Activated CD8-positive, alpha-beta T cell treated with anti-CD3 and anti-CD28 coated beads, Interleukin-2, amount 10 ng/mL, durations not matched to agents 7 days and 5 days (primary cell): ENCODE results near the gene RBM46. TPM values are rescaled to one million over a fixed set of nuclear protein-coding genes. Genes with fewer than 3 reads are reported as not detected.

Source experiments
- ATAC-seq: fragments of 150-1000 bp; cut with Tn5 transposase; one replicate; pipeline ENCODE4 v1.10.0; 2021; ENCODE audit warnings: moderate library complexity
- CTCF ChIA-PET: fragments of 350-600 bp; sonication (Branson Sonifier 250); formaldehyde crosslinking; loops from one replicate; lab custom pipeline; 2021; ENCODE audit warnings: antibody characterized with exemption; lab: Charles Lee
- POLR2A ChIA-PET: fragments of 350-600 bp; sonication (Branson Sonifier 250); formaldehyde crosslinking; loops from one replicate; lab custom pipeline; 2021; ENCODE audit warnings: antibody characterized with exemption; lab: Charles Lee
- DNase-seq: peaks from one replicate; pipeline ENCODE4 v3.0.0-alpha.2; 2020
- H3K27ac Mint-ChIP-seq: one replicate; pipeline ENCODE4 v1.8.0; 2021; ENCODE audit warnings: mild to moderate bottlenecking, mixed read lengths
- H3K27me3 Mint-ChIP-seq: one replicate; pipeline ENCODE4 v1.8.0; 2021; ENCODE audit warnings: low read depth, mixed read lengths
- H3K36me3 Mint-ChIP-seq: one replicate; pipeline ENCODE4 v1.8.0; 2021; ENCODE audit warnings: low read depth, mixed read lengths
- H3K4me1 Mint-ChIP-seq: one replicate; pipeline ENCODE4 v1.8.0; 2021; ENCODE audit warnings: low read depth, mixed read lengths
- H3K4me3 Mint-ChIP-seq: one replicate; pipeline ENCODE4 v1.8.0; 2021; ENCODE audit warnings: mild to moderate bottlenecking, mixed read lengths
- H3K9me3 Mint-ChIP-seq: one replicate; pipeline ENCODE4 v1.8.0; 2022; ENCODE audit warnings: mixed read lengths; ENCODE audit not compliant: insufficient read depth
- total RNA-seq, 2 experiments: library from RNA; stranded (reverse); gene quantifications; one replicate each; pipeline ENCODE4 v1.2.3, GENCODE V29; 2021

The RBM46 gene
- total RNA-seq = not detected

GRCh38 chr4:154781126-154781982 is at the start of gene RBM46:
RBM46 (plus strand) TSS chr4:154781272; CDS start chr4:154796753, 15,481 bp downstream.
- Mint-ChIP-seq H3K27me3 (no peaks in the 10 kb centered on the region), H3K27ac (no peak within 1 kb of the TSS), H3K9me3 (no peaks in the 10 kb centered on the region), H3K4me3 (no peak within 1 kb of the TSS), H3K36me3 (no peaks in the 10 kb centered on the region), H3K4me1 (no peaks in the 10 kb centered on the region)
- ChIA-PET POLR2A (no interaction called here), CTCF (no interaction called here)
- ATAC-seq (no peak), DNase-seq (no peak)

GRCh38 chr4:154731756-154732155 is 49.3 kb upstream of the RBM46 start:
- H3K27ac Mint-ChIP-seq = no peak overlapping the region
- no peaks in the 10 kb centered on the region for H3K4me1 Mint-ChIP-seq
- DNase-seq (no peak), ATAC-seq (no peak)
- no peaks in the 10 kb centered on the region for H3K36me3 Mint-ChIP-seq
- peaks cover 21% of the 10 kb centered on the region for H3K27me3 Mint-ChIP-seq
- POLR2A ChIA-PET = no interaction called here
- CTCF ChIA-PET = no interaction called here
- no peak overlapping the region for H3K4me3 Mint-ChIP-seq
- H3K9me3 Mint-ChIP-seq = no peaks in the 10 kb centered on the region

GRCh38 chr4:154732669-154733068 is 48.4 kb upstream of the RBM46 start:
- ChIA-PET POLR2A (no interaction called here), CTCF (no interaction called here)
- DNase-seq = no peak
- no peaks in the 10 kb centered on the region for H3K4me1 Mint-ChIP-seq
- no peak overlapping the region for H3K4me3 Mint-ChIP-seq
- H3K27me3 Mint-ChIP-seq = peaks cover 21% of the 10 kb centered on the region
- no peak overlapping the region for H3K27ac Mint-ChIP-seq
- no peaks in the 10 kb centered on the region for H3K9me3 Mint-ChIP-seq
- no peak for ATAC-seq
- H3K36me3 Mint-ChIP-seq = no peaks in the 10 kb centered on the region

GRCh38 chr4:154736770-154737169 is 44.3 kb upstream of the RBM46 start:
- peaks cover 3% of the 10 kb centered on the region for H3K4me1 Mint-ChIP-seq
- peaks cover 34% of the 10 kb centered on the region for H3K27me3 Mint-ChIP-seq
- ATAC-seq (no peak), DNase-seq (no peak)
- ChIA-PET CTCF (no interaction called here), POLR2A (no interaction called here)
- no peak overlapping the region for H3K4me3 Mint-ChIP-seq
- no peaks in the 10 kb centered on the region for H3K9me3 Mint-ChIP-seq
- no peak overlapping the region for H3K27ac Mint-ChIP-seq
- no peaks in the 10 kb centered on the region for H3K36me3 Mint-ChIP-seq

GRCh38 chr4:154738426-154738825 is 42.6 kb upstream of the RBM46 start:
- ChIA-PET CTCF (no interaction called here), POLR2A (no interaction called here)
- DNase-seq (no peak), ATAC-seq (no peak)
- H3K27me3 Mint-ChIP-seq = peaks cover 37% of the 10 kb centered on the region
- H3K9me3 Mint-ChIP-seq = no peaks in the 10 kb centered on the region
- peaks cover 9% of the 10 kb centered on the region for H3K4me1 Mint-ChIP-seq
- H3K4me3 Mint-ChIP-seq = no peak overlapping the region
- H3K27ac Mint-ChIP-seq = no peak overlapping the region
- H3K36me3 Mint-ChIP-seq = no peaks in the 10 kb centered on the region

GRCh38 chr4:154739111-154739510 is 42.0 kb upstream of the RBM46 start:
- H3K27me3 Mint-ChIP-seq = peaks cover 43% of the 10 kb centered on the region
- no peak overlapping the region for H3K27ac Mint-ChIP-seq
- DNase-seq = no peak
- no peak overlapping the region for H3K4me3 Mint-ChIP-seq
- H3K9me3 Mint-ChIP-seq = no peaks in the 10 kb centered on the region
- CTCF ChIA-PET = no interaction called here
- H3K36me3 Mint-ChIP-seq = no peaks in the 10 kb centered on the region
- POLR2A ChIA-PET = no interaction called here
- no peak for ATAC-seq
- H3K4me1 Mint-ChIP-seq = peaks cover 12% of the 10 kb centered on the region

- peaks cover 53% of the 10 kb centered on the region for H3K27me3 Mint-ChIP-seq
- no peak for ATAC-seq
- no peak overlapping the region for H3K4me3 Mint-ChIP-seq
- no peak for DNase-seq
- H3K9me3 Mint-ChIP-seq = no peaks in the 10 kb centered on the region
- ChIA-PET POLR2A (interaction anchor here (0.6 kb wide), 1 partner anchor 16 kb away, joined by 3 read pairs; no protein-coding TSS in a partner anchor), CTCF (no interaction called here)
- no peak overlapping the region for H3K27ac Mint-ChIP-seq
- H3K4me1 Mint-ChIP-seq = peaks cover 15% of the 10 kb centered on the region
- no peaks in the 10 kb centered on the region for H3K36me3 Mint-ChIP-seq
Observed at GRCh38 chr4:154740462-154740861, 40.6 kb upstream of the RBM46 start.

- DNase-seq (no peak), ATAC-seq (no peak)
- no peak overlapping the region for H3K27ac Mint-ChIP-seq
- POLR2A ChIA-PET = interaction anchor here (0.6 kb wide), 1 partner anchor 17 kb away, joined by 3 read pairs; no protein-coding TSS in a partner anchor
- H3K4me1 Mint-ChIP-seq = peaks cover 15% of the 10 kb centered on the region
- H3K9me3 Mint-ChIP-seq = no peaks in the 10 kb centered on the region
- CTCF ChIA-PET = no interaction called here
- peaks cover 54% of the 10 kb centered on the region for H3K27me3 Mint-ChIP-seq
- H3K4me3 Mint-ChIP-seq = no peak overlapping the region
- H3K36me3 Mint-ChIP-seq = no peaks in the 10 kb centered on the region
Observed at GRCh38 chr4:154741131-154741665, 39.9 kb upstream of the RBM46 start.

- DNase-seq (no peak), ATAC-seq (no peak)
- H3K36me3 Mint-ChIP-seq = no peaks in the 10 kb centered on the region
- no peaks in the 10 kb centered on the region for H3K9me3 Mint-ChIP-seq
- ChIA-PET CTCF (no interaction called here), POLR2A (interaction anchor here (0.5 kb wide), 1 partner anchor 31 kb away, joined by 3 read pairs; no protein-coding TSS in a partner anchor)
- no peak overlapping the region for H3K27ac Mint-ChIP-seq
- peaks cover 56% of the 10 kb centered on the region for H3K27me3 Mint-ChIP-seq
- H3K4me1 Mint-ChIP-seq = peaks cover 15% of the 10 kb centered on the region
- no peak overlapping the region for H3K4me3 Mint-ChIP-seq
Observed at GRCh38 chr4:154741922-154742850, 38.9 kb upstream of the RBM46 start.

- peaks cover 61% of the 10 kb centered on the region for H3K27me3 Mint-ChIP-seq
- CTCF ChIA-PET = no interaction called here
- H3K4me1 Mint-ChIP-seq = peaks cover 15% of the 10 kb centered on the region
- no peaks in the 10 kb centered on the region for H3K9me3 Mint-ChIP-seq
- H3K4me3 Mint-ChIP-seq = peak within 1 kb of the TSS; percentile 71
- POLR2A ChIA-PET = no interaction called here
- ATAC-seq = peak; percentile 94
- peak within 1 kb of the TSS; percentile 9 for H3K27ac Mint-ChIP-seq
- DNase-seq = peak; percentile 43
- no peaks in the 10 kb centered on the region for H3K36me3 Mint-ChIP-seq
Observed at GRCh38 chr4:154743683-154744340, 37.3 kb upstream of the RBM46 start, which contains the start of gene LRAT. LRAT (plus strand) TSS chr4:154744000; CDS start chr4:154744327, 327 bp downstream.

GRCh38 chr4:154744341-154744926 is 36.6 kb upstream of the RBM46 start:
- Mint-ChIP-seq H3K4me1 (peaks cover 15% of the 10 kb centered on the region), H3K4me3 (peak overlapping the region; percentile 71), H3K27me3 (peaks cover 61% of the 10 kb centered on the region), H3K27ac (no peak overlapping the region), H3K9me3 (no peaks in the 10 kb centered on the region), H3K36me3 (no peaks in the 10 kb centered on the region)
- POLR2A ChIA-PET = no interaction called here
- ATAC-seq = no peak
- CTCF ChIA-PET = no interaction called here
- no peak for DNase-seq
